ENCODE results near the gene PVALEF. TPM values are rescaled to one million over a fixed set of nuclear protein-coding genes. Genes with fewer than 3 reads are reported as not detected.

PVALEF gene
- total and polyA plus RNA-seq, 2 donors (not counting 1 experiment from before 2014, with no cell fraction given): not detected

GRCh38 chr17:81218459-81218858, 53.2 kb downstream of the PVALEF start:
- no peak for TF ChIP-seq EZH2 (IDR thresholded peaks at IDR 0.05; ENCODE audit: low read length, missing control alignments)
- TF ChIP-seq, protein P1, sequence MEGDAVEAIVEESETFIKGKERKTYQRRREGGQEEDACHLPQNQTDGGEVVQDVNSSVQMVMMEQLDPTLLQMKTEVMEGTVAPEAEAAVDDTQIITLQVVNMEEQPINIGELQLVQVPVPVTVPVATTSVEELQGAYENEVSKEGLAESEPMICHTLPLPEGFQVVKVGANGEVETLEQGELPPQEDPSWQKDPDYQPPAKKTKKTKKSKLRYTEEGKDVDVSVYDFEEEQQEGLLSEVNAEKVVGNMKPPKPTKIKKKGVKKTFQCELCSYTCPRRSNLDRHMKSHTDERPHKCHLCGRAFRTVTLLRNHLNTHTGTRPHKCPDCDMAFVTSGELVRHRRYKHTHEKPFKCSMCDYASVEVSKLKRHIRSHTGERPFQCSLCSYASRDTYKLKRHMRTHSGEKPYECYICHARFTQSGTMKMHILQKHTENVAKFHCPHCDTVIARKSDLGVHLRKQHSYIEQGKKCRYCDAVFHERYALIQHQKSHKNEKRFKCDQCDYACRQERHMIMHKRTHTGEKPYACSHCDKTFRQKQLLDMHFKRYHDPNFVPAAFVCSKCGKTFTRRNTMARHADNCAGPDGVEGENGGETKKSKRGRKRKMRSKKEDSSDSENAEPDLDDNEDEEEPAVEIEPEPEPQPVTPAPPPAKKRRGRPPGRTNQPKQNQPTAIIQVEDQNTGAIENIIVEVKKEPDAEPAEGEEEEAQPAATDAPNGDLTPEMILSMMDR (conservative IDR thresholded peaks at IDR 0.05 in 1 of 2, IDR thresholded peaks at IDR 0.05 in 1 of 2; ENCODE audit: low read depth in 1 of 2, low read length in 2 of 2): no peak
- Histone ChIP-seq H3K4me1 (ENCODE audit: control insufficient read depth, extremely low read depth, insufficient read depth, low read length) (peaks cover 4% of the 10 kb centered on the region), H3K9me3 (ENCODE audit: control insufficient read depth, insufficient read depth, low read depth, low read length) (no peaks in the 10 kb centered on the region), H3K27me3 (ENCODE audit: control insufficient read depth, insufficient read depth, low read length) (no peaks in the 10 kb centered on the region), H2AFZ (ENCODE audit: low read length) (no peak overlapping the region), H3K4me3 (replicated peaks in 1 of 4; ENCODE audit: control extremely low read depth in 1 of 4, insufficient read depth in 1 of 4, low read depth in 3 of 4, low read length in 4 of 4) (no peak overlapping the region), H4K20me1 (ENCODE audit: control insufficient read depth, extremely low read depth, insufficient read depth, low read length) (no peaks in the 10 kb centered on the region), H3K4me2 (ENCODE audit: extremely low read depth, insufficient read depth, low read length) (no peak overlapping the region), H3K79me2 (ENCODE audit: control insufficient read depth, insufficient read depth, low read length) (no peaks in the 10 kb centered on the region), H3K27ac (ENCODE audit: insufficient read depth, low read length) (no peak overlapping the region), H3K36me3 (ENCODE audit: control insufficient read depth, insufficient read depth, low read length) (no peaks in the 10 kb centered on the region), H3K9ac (ENCODE audit: insufficient read depth, low read length) (no peak overlapping the region)
- DNase-seq (ENCODE audit: low read depth in 2 of 2): no peak

DNA sequence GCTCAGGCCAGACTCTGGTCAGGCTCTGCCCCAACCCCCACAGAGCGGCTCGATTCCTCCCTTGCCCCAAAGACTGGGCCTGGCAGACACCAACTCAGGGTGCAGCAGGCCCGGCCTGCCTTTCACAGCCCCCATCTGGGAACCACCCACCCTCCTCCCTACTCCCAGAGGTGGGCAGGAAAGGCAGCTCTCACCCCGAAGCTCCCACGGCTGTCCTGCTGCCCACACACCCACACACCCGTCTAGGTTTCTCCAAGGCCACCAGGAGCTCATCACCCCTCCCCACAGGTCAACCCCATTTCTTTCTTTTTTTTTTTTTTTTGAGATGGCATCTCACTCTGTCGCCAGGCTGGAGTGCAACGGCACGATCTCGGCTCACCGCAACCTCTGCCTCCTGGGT, 53.7 kb downstream of the PVALEF start:
- Histone ChIP-seq H4K20me1 (ENCODE audit: control insufficient read depth, extremely low read depth, insufficient read depth, low read length) (no peaks in the 10 kb centered on the region), H3K4me1 (ENCODE audit: control insufficient read depth, extremely low read depth, insufficient read depth, low read length) (peaks cover 4% of the 10 kb centered on the region), H3K9me3 (ENCODE audit: control insufficient read depth, insufficient read depth, low read depth, low read length) (no peaks in the 10 kb centered on the region), H3K9ac (ENCODE audit: insufficient read depth, low read length) (no peak overlapping the region), H3K27me3 (ENCODE audit: control insufficient read depth, insufficient read depth, low read length) (no peaks in the 10 kb centered on the region), H3K27ac (ENCODE audit: insufficient read depth, low read length) (no peak overlapping the region), H3K4me2 (ENCODE audit: extremely low read depth, insufficient read depth, low read length) (no peak overlapping the region), H2AFZ (ENCODE audit: low read length) (no peak overlapping the region), H3K36me3 (ENCODE audit: control insufficient read depth, insufficient read depth, low read length) (no peaks in the 10 kb centered on the region), H3K4me3 (replicated peaks in 1 of 4; ENCODE audit: control extremely low read depth in 1 of 4, insufficient read depth in 1 of 4, low read depth in 3 of 4, low read length in 4 of 4) (no peak overlapping the region), H3K79me2 (ENCODE audit: control insufficient read depth, insufficient read depth, low read length) (no peaks in the 10 kb centered on the region)
- no peak for DNase-seq (ENCODE audit: low read depth in 2 of 2)
- TF ChIP-seq EZH2 (IDR thresholded peaks at IDR 0.05; ENCODE audit: low read length, missing control alignments): no peak
- TF ChIP-seq, protein P1 (conservative IDR thresholded peaks at IDR 0.05 in 1 of 2, IDR thresholded peaks at IDR 0.05 in 1 of 2; ENCODE audit: low read depth in 1 of 2, low read length in 2 of 2): no peak

GRCh38 chr17:81219476-81220180, 54.3 kb downstream of the PVALEF start:
- H3K4me1 ChIP-seq (ENCODE audit: control insufficient read depth, extremely low read depth, insufficient read depth, low read length): peaks cover 4% of the 10 kb centered on the region
- H3K4me2 ChIP-seq (ENCODE audit: extremely low read depth, insufficient read depth, low read length): no peak overlapping the region
- H3K4me3 ChIP-seq (replicated peaks in 1 of 4; ENCODE audit: control extremely low read depth in 1 of 4, insufficient read depth in 1 of 4, low read depth in 3 of 4, low read length in 4 of 4): no peak overlapping the region
- H3K27ac ChIP-seq (ENCODE audit: insufficient read depth, low read length): no peak overlapping the region
- no peak overlapping the region for H2AFZ ChIP-seq (ENCODE audit: low read length)
- no peak for TF ChIP-seq EZH2 (IDR thresholded peaks at IDR 0.05; ENCODE audit: low read length, missing control alignments)
- TF ChIP-seq, protein P1 (conservative IDR thresholded peaks at IDR 0.05 in 1 of 2, IDR thresholded peaks at IDR 0.05 in 1 of 2; ENCODE audit: low read depth in 1 of 2, low read length in 2 of 2): no peak
- no peaks in the 10 kb centered on the region for H3K36me3 ChIP-seq (ENCODE audit: control insufficient read depth, insufficient read depth, low read length)
- H3K9ac ChIP-seq (ENCODE audit: insufficient read depth, low read length): no peak overlapping the region
- DNase-seq (ENCODE audit: low read depth in 2 of 2): no peak
- no peaks in the 10 kb centered on the region for H3K27me3 ChIP-seq (ENCODE audit: control insufficient read depth, insufficient read depth, low read length)
- H4K20me1 ChIP-seq (ENCODE audit: control insufficient read depth, extremely low read depth, insufficient read depth, low read length): no peaks in the 10 kb centered on the region
- no peaks in the 10 kb centered on the region for H3K9me3 ChIP-seq (ENCODE audit: control insufficient read depth, insufficient read depth, low read depth, low read length)
- no peaks in the 10 kb centered on the region for H3K79me2 ChIP-seq (ENCODE audit: control insufficient read depth, insufficient read depth, low read length)
